Right ventricle myocardium superior (tissue), 1 donor: Measurements from ENCODE around the gene TMEM181. TPM values are rescaled to one million over a fixed set of nuclear protein-coding genes. Genes with fewer than 3 reads are reported as not detected.

ENCODE experiments used
- ATAC-seq: fragments of 200-7000 bp; cut with Tn5 transposase; one replicate; pipeline ENCODE4 v1.9.1; 2020; ENCODE audit warnings: mild to moderate bottlenecking; ENCODE audit not compliant: poor library complexity
- DNase-seq: peaks from one replicate; pipeline ENCODE4 v3.0.0-alpha.2; 2020
- intact Hi-C: fragments of 100-400 bp; cut with DNase I; formaldehyde crosslinking; loops from one replicate; pipeline ENCODE4 v1.11.2; 2022
- total RNA-seq: library from RNA; stranded (reverse); fragmentation: NEBNext Ultra II Directional; extraction: Animal tissue kit (Norgen Biotek cat#: 25700); gene quantifications from one replicate; pipeline ENCODE4 v1.2.1, GENCODE V29; 2021
- donor health status: DM: no; HTN: yes; CAD: no; lungs with severe emphysema.

The TMEM181 gene
- total RNA-seq, 1 donor from 2014 or later: 8.8 TPM

DNA sequence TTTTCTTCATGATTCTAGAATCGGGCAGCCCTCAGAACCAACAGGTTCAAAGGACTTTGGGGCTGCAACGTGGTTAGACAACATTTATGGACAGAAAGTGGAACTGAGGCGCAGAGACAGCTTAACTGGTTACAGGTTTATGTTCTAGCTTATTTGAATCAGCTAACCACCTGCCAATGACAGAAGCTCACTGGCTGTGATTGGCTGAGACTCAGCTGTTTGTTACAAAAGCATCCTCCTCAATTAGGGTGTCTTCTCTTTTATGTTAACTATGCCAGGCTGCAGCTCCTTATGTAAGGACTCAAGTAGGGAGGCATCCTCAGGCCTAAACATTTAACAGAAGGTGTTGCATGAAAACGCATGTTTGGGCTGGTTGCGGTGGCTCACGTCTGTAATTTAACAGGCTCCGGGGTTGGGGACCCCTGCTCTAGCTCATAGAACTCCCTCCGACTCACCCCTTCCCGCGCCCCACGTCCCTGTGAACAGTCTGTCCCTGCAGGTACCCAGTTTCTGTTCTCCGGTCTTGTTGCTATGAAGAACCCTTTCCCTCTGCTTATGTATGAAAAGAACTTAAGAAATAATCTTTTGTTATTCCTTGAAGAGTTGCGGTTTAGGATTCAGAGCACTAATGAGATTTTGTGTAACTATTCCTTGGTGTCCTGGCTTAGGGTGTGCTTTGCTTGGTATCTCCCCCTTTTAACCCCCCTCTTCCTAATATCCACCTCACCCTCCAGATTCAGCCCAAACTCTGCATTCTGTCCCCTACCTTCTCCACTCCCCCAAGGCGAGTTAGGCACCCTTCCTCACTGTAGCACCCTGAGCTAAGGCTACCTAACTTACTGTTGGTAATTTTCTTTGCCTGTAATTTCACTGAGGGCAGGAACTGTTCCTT, 1.2 kb upstream of the TMEM181 start:
- no peak for DNase-seq
- intact Hi-C loops: no loop called here
- no peak for ATAC-seq

DNA sequence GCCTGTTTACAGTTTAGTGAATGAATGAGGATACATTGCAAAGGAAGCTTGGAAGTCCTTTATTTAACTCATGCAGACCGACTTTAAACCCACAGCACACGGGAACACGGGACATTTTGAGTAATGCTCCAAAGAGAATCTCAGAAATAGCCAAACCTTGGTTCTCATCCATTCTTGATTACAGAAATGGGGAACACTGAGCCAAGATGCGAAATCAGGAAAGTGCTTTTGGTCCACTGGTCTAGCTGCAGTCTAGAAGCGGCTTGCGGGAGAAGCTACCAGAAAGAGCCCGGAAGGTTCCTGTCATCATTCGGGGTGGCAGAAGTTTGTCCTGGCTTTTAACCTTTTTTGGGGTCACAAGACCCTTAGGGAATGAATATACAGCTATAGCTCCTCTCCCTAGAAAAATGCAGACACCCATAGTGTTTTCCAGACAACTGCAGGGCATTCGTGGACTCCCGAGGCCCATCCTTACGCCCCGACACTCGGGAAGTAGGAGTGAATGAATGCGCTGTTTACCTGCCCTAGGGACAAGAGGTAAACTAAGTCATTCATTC, 475 bp upstream of the TMEM181 start:
- DNase-seq (no peak), ATAC-seq (no peak)
- intact Hi-C loops: no loop called here

DNA sequence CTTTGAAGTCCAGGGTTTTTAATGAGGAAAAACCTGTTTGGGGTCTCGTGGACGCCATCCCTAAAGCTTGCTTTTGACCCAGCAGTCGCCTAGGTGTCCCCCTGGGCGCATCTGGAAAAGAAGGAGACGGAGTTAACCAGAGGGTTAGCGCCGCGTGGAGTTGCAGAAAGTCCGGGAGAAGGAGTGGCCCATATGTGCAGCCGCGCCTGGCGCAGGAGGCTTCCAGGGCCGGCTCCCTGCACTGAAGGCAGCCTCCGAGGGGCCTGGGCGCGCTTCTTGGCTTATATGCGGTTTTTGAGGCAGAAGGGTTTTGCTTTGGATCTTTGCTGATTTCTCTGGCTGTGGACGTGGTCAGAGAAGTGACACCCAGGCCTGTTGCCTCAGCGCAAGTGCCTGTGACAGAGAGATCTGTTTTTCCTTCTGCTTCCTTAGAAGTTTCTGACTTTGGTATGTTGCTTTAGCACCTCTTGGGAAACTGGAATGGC, 987 bp downstream of the TMEM181 start:
- ATAC-seq (peak; percentile 39), DNase-seq (no peak)

DNA sequence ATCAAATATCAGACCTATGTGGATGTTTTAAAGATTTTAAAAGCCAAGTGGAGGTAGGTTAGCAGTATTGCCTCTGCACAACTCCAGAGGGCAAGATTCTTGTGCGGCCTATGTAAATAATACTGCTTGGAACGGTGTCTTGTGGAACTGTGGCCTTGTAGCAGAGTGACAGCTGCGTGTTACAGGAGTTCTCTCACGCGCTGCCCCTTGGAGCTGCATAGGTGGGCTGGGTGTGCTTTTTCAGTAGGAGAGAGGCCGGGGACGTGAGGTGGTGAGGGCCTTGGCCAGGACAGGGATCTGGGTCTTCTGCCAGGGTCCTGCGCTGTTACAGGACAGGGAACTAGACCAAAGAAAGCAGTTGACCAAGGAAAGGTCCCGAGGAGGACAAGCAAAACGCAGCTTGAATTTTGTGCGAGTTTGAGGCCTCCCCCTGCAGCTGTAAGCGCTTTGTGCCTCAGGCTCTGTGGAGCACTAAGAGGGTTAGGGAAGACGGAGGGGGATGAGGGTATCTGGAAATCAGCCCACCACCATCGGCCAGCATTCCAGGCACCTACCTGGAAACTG, 1.5 kb downstream of the TMEM181 start:
- intact Hi-C loops: no loop called here
- ATAC-seq (no peak), DNase-seq (no peak)

More for the DNA sequence above, 987 bp downstream of the TMEM181 start:
- intact Hi-C loops: no loop called here

DNA sequence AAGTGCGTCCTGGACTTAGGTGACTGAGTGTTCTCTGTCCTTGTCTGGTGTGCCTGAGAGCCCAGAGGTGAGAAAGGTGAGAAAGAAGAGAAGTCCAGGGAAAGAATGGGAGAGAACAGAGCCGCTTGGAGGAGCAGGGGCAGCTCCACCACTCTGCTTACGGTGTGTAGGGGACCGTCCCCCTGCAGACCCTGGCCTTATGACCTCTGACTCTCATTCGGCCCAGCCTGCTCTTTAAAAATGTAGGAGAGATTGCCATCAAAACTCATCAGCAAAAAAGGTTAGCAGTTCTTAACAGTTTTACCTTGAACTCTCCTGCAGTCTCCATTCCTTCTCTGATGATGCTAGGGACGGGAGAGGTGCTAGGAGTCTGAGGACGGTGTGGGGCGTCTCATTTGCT, 2.0 kb downstream of the TMEM181 start:
- DNase-seq (no peak), ATAC-seq (no peak)
- intact Hi-C loops: no loop called here

DNA sequence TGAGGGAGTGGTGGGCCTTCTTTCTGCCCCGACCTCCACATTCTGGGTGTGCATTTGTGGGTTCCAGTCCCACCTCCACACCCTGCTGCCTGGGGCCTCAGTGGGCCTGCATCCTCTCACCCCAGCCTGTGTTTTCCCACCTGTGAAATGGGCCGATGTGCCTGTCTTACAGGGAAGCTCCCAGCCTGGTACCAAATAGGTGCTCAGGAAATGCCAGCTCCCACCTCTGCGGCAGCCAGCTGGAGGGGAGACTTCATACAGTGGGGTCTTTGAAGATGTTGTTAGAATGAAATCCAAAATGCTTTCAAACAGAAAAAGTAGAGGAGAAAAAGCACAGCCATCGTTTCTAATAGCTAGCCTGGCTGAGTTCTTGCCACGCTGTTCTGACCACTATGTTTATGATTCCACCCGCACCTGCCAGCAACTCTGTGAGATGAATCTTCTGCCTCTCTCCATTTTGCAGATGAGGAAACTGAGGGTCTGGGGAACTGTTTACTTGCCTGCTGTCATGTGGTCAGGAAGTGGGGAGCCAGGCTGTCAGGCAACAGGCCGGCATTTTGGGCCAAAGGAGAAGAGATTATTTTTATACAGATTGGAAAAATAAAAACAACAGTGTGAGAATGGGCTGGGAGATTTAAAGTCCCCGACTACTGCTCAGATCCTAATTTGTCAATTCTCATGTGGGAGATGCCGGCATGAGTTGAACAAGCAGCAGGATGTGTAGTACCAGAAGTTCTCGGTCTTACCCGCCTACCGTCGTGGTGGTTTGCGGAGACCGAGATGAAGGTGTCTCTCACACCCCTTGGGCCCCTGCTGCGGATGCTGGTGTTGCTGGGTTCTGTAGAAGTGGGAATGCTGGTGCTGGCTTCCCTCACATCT, 4.6 kb downstream of the TMEM181 start:
- DNase-seq: no peak
- no peak for ATAC-seq
- intact Hi-C loops: no loop called here

DNA sequence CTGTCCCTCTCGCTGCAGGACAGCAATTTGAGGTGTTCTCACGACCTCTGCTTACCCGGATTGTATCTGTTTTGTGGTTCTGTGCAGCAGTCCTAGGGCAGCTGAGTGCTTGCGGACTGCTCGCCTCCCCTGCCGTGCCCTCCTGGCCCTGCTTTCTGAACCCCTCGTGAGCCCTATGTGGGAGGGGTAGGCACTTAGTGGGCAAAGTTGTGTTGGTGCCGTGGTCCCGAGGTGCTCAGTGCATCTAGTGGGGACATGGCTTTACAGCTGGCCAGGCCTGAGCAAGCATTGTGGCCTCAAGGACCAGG, 5.2 kb downstream of the TMEM181 start:
- DNase-seq: no peak
- no peak for ATAC-seq
- intact Hi-C loops: no loop called here

DNA sequence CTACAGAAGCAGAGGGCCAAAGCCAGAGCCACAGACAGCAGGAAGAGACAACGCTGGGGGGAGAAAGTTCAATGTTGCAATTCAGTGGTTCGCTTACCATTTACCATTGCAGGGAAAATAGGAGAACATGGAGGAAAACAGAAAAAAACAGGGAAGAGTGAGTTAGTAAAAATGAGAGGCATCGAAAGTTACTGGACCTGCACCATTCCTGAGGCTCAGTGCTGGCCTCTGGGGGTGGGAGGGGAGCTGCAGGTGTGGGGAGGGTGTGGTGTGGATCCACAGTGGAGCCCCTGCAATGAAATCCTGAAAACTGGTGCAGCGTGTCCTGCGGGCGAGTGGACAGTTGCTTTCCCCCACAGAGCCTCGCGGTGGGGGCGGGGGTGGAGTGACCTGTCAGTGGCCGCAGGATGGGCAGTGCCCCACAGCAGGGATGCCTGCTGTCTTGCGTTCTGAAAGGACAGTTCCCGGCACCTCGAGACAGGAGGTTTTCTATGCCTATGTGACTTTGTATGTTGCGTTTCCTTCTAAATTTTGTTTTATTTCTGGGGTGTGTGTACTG, 5.7 kb downstream of the TMEM181 start:
- intact Hi-C loops: no loop called here
- DNase-seq (no peak), ATAC-seq (no peak)

DNA sequence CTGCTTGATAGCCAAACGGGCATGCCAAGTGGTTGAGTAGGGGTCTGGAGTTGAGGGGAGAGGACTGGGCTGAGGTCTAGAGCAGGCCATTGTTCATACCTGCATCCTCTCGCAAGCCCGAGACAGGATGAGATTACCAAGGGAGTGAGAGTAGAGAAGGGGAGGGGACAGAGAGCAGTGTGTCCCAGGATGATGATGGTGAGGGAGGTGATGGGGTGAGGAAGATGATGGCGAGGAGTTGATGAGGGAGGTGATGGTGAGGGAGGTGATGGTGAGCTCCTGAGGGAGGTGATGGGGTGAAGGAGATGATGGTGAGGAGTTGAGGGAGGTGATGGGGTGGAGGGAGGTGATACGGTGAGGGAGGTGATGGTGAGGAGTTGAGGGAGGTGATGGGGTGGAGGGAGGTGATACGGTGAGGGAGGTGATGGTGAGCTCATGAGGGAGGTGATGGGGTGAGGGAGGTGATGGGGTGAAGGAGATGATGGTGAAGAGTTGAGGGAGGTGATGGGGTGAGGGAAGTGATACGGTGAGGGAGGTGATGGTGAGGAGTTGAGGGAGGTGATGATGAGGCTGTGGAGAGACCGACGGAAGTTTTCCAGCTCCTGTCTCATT, 6.4 kb downstream of the TMEM181 start:
- intact Hi-C loops: no loop called here
- no peak for ATAC-seq
- no peak for DNase-seq

DNA sequence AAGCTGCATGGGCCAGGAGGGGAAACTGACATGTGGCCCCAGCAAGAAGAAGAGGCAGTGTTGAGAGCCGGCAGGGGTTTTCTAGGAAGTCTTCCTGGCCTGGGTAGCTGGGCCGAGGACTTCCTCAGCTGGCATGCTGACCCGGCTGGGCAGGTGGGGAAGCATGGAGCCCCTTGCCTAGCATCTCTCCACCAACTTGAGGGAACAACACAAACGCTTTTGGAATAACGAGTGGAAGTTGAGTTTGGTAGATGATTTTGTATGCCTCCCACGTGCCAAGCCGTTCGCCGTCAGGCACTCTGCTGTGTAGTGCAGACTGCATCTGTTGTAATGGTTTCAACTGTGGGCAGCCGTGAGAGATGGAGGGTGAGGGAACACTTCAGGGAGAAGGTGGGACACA, 7.3 kb downstream of the TMEM181 start:
- intact Hi-C loops: no loop called here
- ATAC-seq (no peak), DNase-seq (no peak)

DNA sequence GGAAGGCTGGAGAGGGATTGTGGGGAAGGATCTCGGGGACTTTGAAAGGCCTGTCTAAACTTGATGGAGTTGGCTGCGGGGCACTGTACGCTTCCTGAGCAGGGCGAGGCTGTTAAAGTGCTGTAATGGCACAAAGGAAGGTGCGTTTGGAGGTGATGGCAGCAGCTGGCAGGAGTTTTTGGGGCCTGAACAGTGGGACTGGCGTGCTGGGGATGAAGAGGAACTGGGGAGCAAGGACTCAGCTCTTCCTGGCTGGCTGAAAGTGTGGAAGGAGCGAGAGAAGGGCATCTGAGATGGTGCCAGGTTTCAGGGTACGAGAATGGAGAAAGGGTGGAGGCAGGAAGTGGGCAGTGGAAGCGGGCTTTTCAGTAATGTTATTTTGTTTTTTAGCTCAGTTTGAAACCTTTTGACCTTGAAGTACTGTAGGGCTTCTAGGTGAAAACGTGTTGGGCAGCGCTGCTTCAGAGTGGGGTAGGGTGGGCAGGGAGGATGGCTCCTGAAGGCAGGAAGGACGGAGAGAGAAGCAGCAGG, 8.0 kb downstream of the TMEM181 start:
- no peak for ATAC-seq
- DNase-seq: no peak
- intact Hi-C loops: no loop called here

DNA sequence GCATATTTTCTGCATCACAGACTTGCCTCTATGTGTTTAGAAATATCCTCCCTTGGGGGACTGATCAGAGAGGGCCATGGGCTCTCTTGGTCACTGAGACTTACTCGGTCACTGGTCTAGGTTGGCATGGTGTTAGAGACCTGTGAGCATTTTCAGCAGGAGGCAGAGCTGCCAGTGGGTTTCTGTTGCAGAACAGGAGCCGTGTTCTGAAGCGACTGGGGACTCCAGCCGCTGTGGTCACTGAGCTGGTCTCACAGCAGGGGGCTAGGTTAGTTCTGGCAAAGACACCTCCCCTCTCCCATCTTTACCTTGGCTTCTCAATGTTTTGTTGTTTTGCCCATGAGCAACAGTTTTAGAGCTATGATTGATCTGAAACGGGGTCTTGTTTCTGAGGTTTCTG, 8.7 kb downstream of the TMEM181 start:
- no peak for ATAC-seq
- intact Hi-C loops: no loop called here
- no peak for DNase-seq

DNA sequence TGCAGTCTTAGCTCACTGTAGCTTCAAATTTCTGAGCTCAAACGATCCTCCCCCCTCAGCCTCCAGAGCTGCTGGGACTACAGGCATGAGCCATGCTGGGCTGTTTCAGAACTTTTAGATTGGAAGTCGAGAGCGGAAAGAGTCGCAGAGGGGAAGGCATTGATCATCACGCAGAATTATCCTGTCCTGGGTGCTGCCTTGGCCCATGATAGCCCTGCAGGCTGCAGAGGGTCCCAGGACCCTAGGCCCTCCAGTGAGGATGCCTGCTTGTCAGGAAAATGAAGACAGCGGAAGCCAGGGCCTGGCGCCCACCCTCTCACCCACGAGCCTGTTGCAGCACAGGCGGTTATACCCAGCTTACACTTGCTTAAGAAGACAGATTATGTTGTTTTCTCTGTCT, 9.1 kb downstream of the TMEM181 start:
- intact Hi-C loops: no loop called here
- DNase-seq (no peak), ATAC-seq (no peak)

DNA sequence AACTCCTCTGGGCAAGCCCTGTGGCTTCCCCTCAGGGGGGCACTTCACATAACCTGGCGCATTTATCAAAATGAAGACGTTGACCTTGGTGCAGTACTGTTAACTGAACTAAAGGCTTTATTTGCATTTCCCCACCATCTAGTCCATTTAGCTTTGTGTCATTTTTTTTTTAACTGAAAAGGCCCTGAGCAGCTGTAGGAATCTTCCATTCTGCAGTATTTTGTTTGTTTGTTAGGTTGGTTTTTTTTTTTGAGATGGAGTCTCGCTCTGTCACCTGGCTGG, 10.7 kb downstream of the TMEM181 start:
- ATAC-seq (no peak), DNase-seq (no peak)
- intact Hi-C loops: no loop called here

DNA sequence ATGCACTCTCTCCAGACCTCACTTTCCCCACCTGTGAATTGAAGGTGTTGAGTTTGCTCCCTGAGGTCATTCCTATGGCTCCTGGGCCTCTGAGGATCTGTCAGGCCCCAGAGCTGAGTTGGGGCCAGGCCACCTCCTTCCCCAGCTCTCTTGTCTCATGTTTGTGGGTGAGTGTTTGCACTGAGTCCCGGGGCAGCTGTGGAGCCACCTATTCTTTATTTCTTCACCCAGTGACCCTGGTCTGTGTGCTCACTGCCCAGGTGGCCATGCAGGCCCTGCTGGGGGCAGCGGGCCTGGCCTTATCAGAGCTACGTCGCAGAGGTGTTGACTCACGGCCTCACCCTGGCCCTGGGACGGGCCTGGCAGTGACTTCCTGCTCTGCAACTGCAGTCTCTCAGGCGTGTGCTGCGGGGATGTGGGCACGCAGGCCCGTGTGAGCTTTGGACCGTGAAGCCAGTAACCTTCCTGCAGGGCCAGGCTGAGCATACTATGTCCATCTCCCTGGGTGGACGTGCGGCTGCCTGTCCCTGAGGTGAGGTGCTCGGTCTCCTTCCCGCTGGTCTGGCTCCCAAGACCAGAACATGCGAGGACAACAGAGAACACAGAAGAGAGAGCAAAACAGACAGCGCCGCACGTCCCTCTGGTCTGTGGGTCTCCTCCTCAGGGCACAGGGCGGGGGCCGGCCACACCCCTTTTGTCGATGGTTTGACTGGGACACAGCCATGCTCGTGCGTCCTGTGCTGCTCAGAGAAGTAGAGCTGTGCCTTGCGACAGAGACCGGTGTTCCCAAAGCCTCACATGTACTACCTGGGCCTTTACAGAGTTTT, 12.1 kb downstream of the TMEM181 start:
- peak; percentile 56 for ATAC-seq
- intact Hi-C loops: no loop called here

DNA sequence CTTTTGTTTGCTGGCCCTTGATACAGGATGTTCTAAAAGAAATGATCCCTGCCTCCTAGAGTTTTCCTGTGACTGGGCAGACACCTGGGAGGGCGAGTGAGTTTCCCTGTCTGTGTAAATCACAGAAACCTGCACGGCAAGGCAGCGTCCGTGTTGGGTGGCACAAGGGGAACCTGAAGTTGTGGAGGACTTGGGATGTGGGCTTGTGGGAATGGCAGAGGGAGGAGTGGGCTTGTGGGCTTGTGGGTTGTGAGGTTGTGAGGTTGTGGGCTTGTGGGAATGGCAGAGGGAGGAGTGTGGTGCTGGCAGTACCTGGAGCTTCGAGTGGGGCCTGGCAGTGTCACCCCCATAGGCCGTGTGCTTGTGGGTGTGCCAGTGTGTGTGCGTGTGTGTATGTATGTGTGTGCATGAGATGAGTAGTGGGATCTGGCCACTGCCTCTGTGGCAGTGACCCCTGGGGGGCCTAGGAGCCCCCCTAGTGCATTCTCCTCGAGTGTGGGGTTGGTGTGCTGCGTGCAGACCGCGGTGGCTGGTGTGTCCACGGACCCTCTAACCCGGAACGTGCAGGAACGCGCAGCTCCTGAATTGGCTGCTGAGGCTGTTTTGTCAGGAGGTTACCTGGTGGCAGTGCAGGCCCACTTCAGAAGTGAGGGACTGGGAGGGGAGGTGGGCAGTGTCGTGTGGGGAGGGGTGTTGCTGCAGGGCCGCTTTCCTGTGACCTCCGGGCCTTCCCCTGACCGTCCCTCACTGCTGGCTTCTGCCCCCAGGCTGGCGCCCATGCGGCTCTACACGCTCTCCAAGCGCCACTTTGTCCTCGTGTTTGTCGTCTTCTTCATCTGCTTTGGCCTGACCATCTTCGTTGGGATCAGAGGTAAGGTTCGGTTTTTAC, 13.0 kb downstream of the TMEM181 start:
- ATAC-seq (no peak), DNase-seq (no peak)
- intact Hi-C loops: no loop called here

More for the DNA sequence above, 12.1 kb downstream of the TMEM181 start:
- DNase-seq: no peak

DNA sequence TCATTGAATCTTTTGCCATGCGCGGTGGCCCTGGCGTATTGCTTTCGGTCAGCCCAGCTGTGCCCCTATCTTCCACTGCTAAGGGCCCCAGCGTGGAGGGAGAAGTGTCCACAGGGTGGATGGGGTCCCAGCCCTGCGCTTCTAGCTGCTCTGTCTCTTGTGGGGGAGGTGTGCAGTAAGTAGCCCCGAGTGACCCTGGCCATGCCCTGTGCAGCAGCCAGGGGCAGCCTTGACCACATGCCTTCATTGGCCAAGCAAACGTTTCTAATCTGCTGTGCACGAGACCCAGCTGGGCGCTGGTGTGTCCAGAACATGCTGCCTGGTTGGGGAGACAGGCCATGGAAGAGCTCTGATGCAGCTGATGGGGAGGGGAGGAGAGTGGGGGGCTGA, 13.6 kb downstream of the TMEM181 start:
- intact Hi-C loops: no loop called here
- DNase-seq (no peak), ATAC-seq (no peak)
